GM19035 (cell line): Measurements from ENCODE around the gene APELA.
"Not testable (repeated sequence)": the region's sequence is repeated elsewhere in the genome, so short reads cannot be mapped to it uniquely, and the experiment has no call there.

Source experiments
- ATAC-seq: cut with Tn5 transposase; IDR thresholded peaks from one replicate; pipeline ENCODE4 v1.9.1; 2021; ENCODE audit not compliant: unreplicated experiment

APELA gene, protein sequence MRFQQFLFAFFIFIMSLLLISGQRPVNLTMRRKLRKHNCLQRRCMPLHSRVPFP

DNA sequence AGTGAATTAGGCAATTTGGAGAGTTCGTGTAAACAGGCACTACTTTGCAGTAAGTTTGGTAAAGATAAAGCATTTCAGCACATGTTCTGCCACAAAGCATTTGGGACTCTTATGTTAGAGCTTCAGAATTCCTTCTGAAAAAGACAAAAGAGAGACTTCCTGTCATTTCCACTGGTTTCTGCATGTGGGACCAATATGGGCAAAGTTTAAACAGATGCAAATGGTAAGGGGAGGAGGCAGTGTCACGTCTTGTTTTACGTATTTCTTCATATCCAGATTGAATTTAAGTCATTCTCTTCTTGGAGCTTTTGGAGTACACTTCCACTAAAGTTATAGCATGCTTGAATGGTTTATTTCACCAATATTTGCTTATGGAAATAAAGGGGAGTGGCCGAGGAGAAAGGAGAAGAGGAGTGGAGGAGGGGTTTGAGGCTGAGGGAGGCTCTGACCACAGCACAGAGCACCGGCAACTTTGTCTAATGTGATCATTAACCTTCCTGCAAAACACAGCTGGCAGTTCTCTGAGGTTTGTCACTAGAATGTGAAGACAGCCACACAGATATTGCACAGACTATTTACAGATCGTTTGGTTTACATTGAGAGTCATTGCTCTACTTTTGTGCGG is at the start of gene APELA:
APELA (plus strand) TSS at position 479 of the 625 bp plus-strand sequence. CDS start 154 bp downstream, outside the sequence.
- ATAC-seq, result peak; percentile 90

GRCh38 chr4:164828955-164829354 is 48.0 kb upstream of the APELA start:
- no peak for ATAC-seq

- no peak for ATAC-seq
These were observed 30.4 kb upstream of the APELA start for GRCh38 chr4:164846566-164846965.

- ATAC-seq, result no peak
These were observed 30.0 kb upstream of the APELA start for GRCh38 chr4:164847016-164847415.

DNA sequence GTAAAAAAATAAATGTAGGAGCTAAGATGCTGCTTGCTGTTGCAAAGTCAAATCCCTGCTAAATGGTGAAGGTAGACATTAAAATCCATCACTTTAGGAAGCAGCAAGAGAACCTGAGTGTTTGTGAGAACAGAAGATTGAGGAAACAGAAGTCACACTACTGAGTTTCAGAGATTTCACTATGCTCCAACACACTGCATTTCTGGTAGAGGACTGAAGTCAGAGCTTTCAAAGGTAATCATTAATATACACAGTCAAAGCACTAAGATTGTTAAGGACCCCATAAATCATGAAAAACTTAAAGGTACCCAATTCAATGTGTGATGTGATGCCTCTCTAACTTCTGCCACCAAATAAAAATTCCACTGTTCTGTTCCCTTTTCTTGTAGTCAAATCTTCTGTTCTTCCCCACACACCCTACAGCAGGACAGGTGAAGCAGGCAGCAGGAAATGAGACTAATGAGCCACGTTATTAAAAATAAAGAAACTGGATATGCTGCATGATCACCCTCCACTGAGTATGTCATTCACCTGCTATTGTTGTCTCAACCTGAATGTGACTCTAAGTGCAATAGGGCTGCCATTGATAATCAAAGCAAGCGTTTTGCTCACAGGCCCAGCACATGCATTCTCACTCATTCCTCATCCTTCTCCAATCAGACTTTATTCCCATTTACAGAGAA is 28.9 kb upstream of the APELA start:
- ATAC-seq, result no peak

DNA sequence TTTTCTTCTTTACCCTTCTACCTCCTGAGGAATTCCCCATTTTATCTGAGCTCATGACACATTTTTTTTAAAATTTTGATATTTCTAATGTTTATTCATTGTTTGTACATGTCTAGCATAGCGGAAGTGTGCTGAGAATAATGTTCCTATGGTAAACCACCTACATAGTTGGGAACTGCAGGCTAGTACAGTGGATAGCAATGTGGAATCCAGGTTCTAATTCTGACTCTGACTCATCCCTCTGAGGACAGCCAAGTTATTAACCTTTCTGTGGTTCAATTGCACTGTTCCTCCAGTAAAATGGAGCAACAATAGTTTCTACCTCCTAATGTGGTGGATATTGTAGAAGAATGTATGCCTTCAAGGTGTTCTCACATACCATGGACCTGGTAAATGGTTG is 20.6 kb upstream of the APELA start:
- ATAC-seq, result no peak

DNA sequence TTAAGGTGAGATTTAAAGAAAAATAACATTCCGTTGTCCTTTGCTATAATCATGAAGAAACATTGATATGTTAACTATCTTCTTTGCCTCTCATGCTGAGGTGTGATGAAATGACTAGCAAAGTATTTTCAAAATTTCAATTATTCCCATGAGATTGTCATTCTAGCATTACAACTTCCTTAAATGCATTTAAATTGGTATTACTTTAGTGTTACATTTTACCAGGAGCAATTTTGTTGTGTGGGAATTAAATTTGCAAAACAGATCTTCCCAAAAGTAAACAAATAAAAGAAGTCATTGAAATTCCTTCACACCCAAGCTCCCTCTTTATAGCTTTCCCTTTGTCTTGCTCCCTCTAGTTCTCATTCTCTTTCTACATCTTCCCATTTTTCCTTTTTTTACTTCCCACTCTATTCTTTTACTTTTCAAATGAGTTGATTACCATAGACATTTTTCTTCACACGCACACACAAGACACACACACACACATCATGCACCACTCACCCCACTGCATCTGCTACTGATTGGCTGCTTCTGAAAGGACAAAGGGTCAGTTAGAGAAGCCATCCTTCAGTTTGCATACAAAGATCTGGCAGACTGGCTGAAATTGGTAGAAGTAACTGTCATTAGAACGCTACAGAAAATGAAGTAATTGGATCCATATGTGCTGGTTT is 10.0 kb upstream of the APELA start:
- ATAC-seq, result no peak

DNA sequence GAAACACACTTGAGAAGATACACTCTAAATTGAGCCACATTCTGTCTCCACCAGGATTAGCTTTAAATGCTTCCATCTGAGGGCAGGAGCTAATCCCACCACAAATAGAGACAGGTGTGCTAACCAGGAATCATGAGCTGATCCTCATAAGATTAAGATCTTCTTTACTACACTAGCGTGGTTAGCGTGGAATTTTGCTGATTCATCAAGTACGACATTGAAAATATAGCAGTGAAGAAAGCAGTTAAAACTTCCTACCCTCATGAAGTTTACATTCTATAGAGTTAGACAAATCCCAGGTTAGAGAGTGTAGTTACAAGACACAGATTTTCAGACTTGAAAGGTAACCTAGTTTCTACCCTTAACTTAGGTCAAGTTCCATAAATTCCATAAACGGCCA is 5.3 kb upstream of the APELA start:
- ATAC-seq, result no peak

DNA sequence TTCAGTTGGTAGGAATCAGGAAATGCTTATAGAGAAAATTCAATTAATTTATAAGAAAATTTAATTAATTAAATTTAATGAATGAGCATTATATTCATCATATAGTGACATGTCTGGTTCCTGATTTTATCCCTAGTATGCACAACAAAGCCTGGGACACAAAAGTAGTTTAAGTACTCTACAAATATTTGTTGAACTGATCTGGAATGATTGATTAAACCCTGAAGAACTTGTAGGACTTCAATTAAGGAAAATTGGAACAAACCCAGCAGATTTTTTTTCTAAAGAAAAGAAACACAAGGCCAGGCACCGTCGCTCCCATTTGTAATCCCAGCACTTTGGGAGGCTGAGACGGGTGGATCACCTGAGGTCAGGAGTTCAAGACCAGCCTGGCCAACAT is 4.5 kb upstream of the APELA start:
- ATAC-seq, result no peak

- no peak for ATAC-seq
These were observed 2.2 kb upstream of the APELA start for GRCh38 chr4:164874789-164875188.

DNA sequence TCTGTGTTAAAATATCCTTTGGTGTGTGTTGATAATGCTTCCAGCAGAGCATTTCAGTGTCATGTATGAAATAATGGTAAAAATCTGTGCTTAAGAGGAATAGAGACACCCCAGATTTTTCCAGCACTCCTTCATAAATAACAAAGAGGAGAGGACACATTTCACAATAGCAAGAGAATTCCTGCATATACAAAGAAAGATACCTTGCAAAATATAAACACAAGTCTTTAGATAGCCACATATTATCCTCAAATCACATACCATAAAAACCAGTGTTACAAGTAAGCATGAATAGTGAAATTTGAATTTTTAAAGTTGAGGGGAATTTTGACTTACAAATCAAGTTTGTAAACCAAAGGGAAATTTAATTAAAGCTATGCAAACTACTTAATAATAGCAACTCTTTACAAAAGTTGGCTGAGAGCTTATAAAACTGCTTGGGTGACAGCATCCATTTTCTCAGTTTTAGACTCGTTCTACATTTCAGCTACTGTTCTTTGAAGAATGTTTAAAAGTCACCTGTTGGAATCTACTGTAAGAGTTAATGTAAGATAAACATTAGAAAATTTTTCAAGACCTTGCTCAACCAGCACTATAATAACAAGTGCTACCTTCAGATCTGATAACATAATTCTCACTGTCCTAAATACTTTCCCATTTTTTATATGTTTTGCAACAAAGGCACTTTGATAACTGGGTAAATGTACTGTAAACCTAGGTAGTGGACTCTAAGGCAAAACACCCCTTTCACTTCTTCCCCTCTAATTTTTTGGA is 3.7 kb downstream of the APELA start:
- no peak for ATAC-seq

GRCh38 chr4:164888096-164888715 is 11.2 kb downstream of the APELA start:
- no peak for ATAC-seq

- no peak for ATAC-seq
These were observed 13.7 kb downstream of the APELA start for GRCh38 chr4:164890691-164891090.

DNA sequence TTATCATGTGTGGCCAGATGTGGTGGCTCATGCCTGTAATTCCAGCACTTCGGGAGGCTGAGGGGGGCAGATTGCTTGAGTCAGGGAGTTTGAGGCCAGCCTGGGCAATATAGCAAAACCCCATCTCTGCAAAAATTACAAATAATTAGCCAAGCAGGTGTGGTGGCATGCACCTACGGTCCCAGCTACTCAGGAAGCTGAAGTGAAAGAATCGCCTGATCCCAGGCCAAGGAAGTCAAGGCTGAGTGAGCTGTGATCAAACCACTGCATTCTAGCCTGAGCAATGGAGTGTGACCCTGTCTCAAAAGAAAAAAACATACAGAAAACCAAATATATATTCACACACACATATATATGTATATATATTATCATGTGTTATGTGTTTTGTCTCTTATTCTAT is 15.0 kb downstream of the APELA start:
- no peak for ATAC-seq

DNA sequence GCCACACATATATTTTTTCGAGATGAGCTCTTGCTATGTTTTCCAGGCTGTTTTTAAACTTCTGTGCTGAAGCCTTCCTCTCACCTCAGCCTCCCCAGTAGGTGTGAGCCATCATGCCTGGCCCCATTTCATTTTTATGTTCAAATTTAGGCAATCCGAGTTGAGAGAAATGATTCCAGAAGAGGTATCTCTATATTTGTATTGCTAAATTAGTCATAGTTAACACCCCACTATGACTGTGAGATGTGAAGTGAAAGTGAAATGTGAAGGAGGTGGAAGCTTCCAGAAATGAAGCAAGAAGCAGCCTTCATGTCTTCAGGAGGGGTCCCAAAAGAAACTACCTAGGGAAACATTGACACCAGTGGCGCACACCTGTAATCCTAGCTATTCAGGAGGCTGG is 17.7 kb downstream of the APELA start:
- no peak for ATAC-seq

DNA sequence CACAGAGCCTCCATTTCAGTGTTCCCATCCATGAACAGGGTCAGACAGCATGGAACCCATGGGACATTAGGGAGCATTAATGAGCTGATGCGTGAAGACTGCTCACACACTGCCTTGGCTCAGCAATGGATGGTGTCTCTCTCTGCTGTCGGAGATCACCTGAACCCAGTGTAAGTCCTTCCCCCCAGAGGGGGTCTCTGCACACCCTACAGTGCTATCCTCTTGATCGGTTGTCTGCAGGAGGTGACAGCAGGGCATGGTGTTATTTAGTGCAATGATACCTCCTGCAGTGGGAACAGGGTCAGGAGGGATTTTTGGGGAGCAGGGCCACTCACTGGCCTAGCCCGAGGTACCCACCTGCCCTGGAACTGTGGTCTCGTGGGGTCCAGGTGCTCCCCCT is 25.6 kb downstream of the APELA start:
- no peak for ATAC-seq

- ATAC-seq, result no peak
These were observed 27.4 kb downstream of the APELA start for GRCh38 chr4:164904336-164904735.

DNA sequence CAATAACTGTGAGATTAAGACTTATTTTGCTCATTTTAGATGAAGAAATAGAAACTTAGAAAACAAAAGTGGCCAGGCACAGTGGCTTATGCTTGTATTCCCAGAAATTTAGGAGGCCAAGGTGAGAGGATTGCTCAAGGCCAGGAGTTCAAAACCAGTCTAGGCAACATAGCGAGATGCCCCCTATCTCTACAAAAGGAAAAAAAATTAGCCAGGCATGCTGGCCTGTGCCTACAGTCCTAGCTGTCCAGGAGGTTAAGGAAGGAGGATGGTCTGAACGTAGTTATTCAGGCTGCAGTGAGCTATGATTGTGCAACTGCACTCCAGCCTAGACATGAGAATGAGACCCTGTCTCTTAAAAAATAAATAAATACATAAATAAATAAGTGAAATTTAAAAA is 28.0 kb downstream of the APELA start:
- ATAC-seq, result no peak

DNA sequence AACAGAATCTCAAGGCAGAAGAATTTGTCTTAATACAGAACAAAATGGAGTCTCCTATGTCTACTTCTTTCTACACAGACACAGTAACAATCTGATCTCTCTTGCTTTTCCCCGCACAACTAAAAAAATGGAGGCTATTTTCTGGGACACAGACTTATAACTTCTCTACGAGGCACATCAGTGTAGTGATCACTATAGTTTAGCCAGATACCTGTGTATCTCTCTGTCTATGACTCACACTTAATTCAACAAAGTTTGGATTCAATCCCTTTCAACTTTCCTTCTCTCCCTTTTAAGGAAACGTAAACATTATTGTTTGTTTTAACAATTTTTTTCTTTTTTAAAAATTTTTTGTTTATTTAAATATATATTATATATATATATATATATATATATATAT is 29.4 kb downstream of the APELA start:
- ATAC-seq, result no peak

DNA sequence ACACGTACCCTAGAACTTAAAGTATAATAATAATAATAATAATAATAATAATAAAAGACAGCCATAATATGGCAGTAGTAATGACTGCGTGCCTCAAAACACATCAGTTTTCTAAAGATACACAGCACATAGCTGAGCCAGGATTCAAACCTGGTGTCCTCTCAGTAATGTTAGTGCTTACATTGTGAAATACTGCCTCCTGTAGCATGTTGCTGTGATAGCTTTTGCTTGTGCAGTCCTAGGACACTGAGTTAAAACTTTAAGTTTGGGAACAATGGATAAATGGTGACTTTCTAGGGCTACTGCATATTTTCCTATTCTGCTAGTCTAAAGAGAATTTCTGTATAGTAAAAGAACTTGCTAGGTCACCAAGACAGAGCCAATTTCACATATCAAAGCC is 36.5 kb downstream of the APELA start:
- ATAC-seq, result not testable (repeated sequence)

DNA sequence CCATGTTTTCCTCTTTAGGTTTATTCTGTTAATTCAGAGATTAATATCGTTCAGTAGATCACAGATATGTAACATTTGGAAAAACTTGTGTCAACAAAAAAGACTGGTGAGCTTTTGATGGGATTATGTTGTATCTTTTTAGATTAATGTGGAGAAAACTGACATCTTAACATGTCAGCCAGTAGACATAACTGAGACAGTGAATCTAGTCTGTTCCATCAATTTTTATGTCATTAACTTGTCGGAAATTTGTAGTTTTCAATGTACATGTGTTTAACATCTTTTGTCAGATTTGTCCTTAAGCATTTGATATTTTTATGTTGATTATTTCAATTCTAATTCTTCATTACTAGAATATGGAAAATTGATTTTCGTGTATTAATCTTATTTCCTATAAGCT is 42.0 kb downstream of the APELA start:
- ATAC-seq, result no peak
